B cell (primary cell): Measurements from ENCODE around the gene STRBP.

Experiments used
- EZH2 ChIP-seq: IDR thresholded peaks from 2 replicates; pipeline ENCODE4 v1.6.1; 2012; ENCODE audit warnings: borderline replicate concordance, low read depth, mild to moderate bottlenecking, moderate library complexity, low read length; ENCODE audit not compliant: insufficient read depth, poor library complexity, severe bottlenecking
- TF ChIP-seq, protein P1 (sequence below): fragments of 200-600 bp; IDR thresholded peaks from one replicate; pipeline ENCODE4 v1.8.0; 2022; ENCODE audit warnings: antibody characterized with exemption, mild to moderate bottlenecking

DNA sequence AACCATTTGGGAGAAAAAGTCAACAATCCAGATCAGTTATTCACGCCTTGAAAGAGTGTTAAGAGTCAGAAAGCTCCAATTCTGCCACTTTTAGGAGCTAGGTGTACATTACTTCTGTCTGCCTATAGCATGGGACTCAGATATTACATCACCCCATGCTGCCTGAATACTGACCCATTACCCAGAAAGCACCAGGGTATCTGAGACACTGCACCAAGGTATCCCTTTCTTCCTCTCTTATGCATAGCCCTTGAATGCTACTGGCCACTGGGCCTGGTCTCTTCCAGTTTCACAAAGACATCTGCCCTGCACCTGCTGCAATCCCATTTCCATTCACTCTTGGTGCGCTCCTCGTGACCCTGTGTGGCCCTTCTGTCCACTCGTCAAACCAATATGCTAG is 2.6 kb downstream of the STRBP start:
- TF ChIP-seq, protein P1, sequence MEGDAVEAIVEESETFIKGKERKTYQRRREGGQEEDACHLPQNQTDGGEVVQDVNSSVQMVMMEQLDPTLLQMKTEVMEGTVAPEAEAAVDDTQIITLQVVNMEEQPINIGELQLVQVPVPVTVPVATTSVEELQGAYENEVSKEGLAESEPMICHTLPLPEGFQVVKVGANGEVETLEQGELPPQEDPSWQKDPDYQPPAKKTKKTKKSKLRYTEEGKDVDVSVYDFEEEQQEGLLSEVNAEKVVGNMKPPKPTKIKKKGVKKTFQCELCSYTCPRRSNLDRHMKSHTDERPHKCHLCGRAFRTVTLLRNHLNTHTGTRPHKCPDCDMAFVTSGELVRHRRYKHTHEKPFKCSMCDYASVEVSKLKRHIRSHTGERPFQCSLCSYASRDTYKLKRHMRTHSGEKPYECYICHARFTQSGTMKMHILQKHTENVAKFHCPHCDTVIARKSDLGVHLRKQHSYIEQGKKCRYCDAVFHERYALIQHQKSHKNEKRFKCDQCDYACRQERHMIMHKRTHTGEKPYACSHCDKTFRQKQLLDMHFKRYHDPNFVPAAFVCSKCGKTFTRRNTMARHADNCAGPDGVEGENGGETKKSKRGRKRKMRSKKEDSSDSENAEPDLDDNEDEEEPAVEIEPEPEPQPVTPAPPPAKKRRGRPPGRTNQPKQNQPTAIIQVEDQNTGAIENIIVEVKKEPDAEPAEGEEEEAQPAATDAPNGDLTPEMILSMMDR = no peak
- TF ChIP-seq EZH2 = no peak
